ENCODE measurements around the gene LAMP1. TPM values are rescaled to one million over a fixed set of nuclear protein-coding genes. Genes with fewer than 3 reads are reported as not detected.

Gene LAMP1
- total RNA-seq, 1 experiment from 2014 or later = 110 TPM

DNA sequence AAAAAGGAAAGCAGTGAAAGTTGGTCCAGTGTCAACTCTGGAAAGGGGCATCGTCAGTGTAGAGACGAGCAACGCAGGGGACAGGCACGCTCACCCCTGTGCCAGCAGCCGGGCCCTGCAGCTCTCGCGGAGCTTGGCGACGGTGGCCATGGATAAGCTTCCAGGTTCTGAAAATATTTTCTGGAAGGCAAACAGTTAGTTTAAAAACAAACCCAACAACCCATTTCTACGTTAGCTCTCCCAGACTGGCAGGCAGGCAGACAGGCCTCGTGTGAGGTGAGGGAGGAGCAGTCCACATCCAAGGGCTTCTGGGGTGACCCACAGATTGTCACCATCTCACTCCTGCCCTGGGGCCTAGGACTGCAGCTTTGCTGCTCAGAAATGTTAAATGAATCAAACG, 27.4 kb downstream of the LAMP1 start:
- no peak for TF ChIP-seq EZH2 (IDR thresholded peaks at IDR 0.05; ENCODE audit: low read length, unreplicated experiment)
- no peak for TF ChIP-seq EZH2phosphoT487 (IDR thresholded peaks at IDR 0.05; ENCODE audit: borderline replicate concordance, low read length)
- TF ChIP-seq, protein P1, sequence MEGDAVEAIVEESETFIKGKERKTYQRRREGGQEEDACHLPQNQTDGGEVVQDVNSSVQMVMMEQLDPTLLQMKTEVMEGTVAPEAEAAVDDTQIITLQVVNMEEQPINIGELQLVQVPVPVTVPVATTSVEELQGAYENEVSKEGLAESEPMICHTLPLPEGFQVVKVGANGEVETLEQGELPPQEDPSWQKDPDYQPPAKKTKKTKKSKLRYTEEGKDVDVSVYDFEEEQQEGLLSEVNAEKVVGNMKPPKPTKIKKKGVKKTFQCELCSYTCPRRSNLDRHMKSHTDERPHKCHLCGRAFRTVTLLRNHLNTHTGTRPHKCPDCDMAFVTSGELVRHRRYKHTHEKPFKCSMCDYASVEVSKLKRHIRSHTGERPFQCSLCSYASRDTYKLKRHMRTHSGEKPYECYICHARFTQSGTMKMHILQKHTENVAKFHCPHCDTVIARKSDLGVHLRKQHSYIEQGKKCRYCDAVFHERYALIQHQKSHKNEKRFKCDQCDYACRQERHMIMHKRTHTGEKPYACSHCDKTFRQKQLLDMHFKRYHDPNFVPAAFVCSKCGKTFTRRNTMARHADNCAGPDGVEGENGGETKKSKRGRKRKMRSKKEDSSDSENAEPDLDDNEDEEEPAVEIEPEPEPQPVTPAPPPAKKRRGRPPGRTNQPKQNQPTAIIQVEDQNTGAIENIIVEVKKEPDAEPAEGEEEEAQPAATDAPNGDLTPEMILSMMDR (conservative IDR thresholded peaks at IDR 0.05; ENCODE audit: low read depth, low read length) = no peak
- no peak overlapping the region for H3K9ac ChIP-seq (ENCODE audit: low read length)

DNA sequence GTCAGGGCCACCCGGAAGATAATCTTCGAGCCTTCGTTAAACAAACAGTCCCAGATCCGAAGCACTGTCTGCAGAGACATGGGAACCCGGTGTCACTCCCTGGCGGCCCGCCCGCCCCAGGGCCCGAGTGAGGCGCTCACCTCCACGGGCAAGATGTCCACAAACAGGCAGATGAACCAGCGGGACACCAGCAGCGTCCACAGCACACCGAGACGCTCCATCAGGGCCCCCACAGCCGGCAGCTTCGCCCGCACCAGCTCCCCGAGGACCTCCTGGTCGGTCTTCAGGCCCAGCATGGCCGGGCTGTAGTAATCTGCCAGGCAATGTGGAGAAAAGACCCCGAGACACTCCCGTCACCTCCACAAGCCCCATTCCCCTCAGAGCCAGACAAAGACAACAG, 28.7 kb downstream of the LAMP1 start:
- Histone ChIP-seq H3K36me3 (ENCODE audit: low read depth, low read length) (peaks cover 2% of the 10 kb centered on the region; the same call in 1 of the 2 replicates), H3K4me1 (ENCODE audit: insufficient read depth, low read length) (no peaks in the 10 kb centered on the region), H3K27me3 (ENCODE audit: low read length) (no peaks in the 10 kb centered on the region), H3K9me2 (replicated peaks; ENCODE audit: low read length) (no peaks in the 10 kb centered on the region), H3K9me3 (ENCODE audit: low read length) (no peaks in the 10 kb centered on the region), H2AFZ (ENCODE audit: low read length) (no peak overlapping the region), H3K9ac (ENCODE audit: low read length) (no peak overlapping the region), H3K27ac (ENCODE audit: low read length) (no peak overlapping the region), H3F3A (ENCODE audit: low read length, unreplicated experiment) (no peaks in the 10 kb centered on the region), H3K4me2 (ENCODE audit: low read length) (no peak overlapping the region), H3K4me3 (ENCODE audit: low read length) (no peak overlapping the region), H4K20me1 (ENCODE audit: low read length) (no peaks in the 10 kb centered on the region), H3K79me2 (ENCODE audit: low read length) (no peaks in the 10 kb centered on the region)
- no peak for ATAC-seq
- no peak for TF ChIP-seq EZH2 (IDR thresholded peaks at IDR 0.05; ENCODE audit: low read length, unreplicated experiment)
- TF ChIP-seq, protein P1 (conservative IDR thresholded peaks at IDR 0.05; ENCODE audit: low read depth, low read length) = no peak
- intact Hi-C loops (cut with micrococcal nuclease) = no loop called here
- BruUV-seq (replicated peaks) = no TSS peak
- POLR2A ChIA-PET (ENCODE audit: unreplicated experiment) = no interaction called here
- DNase-seq = no peak
- CTCF ChIA-PET = no interaction called here

More for the DNA sequence above, 27.4 kb downstream of the LAMP1 start:
- ChIA-PET CTCF (no interaction called here), POLR2A (ENCODE audit: unreplicated experiment) (no interaction called here)
- Histone ChIP-seq H3K4me1 (ENCODE audit: insufficient read depth, low read length) (no peaks in the 10 kb centered on the region), H3K4me2 (ENCODE audit: low read length) (no peak overlapping the region), H3K4me3 (ENCODE audit: low read length) (no peak overlapping the region), H3K27ac (ENCODE audit: low read length) (no peak overlapping the region), H3K36me3 (ENCODE audit: low read depth, low read length) (peaks cover 6% of the 10 kb centered on the region; the same call in 1 of the 2 replicates), H4K20me1 (ENCODE audit: low read length) (no peaks in the 10 kb centered on the region), H2AFZ (ENCODE audit: low read length) (no peak overlapping the region), H3K27me3 (ENCODE audit: low read length) (no peaks in the 10 kb centered on the region), H3K79me2 (ENCODE audit: low read length) (no peaks in the 10 kb centered on the region), H3K9me2 (replicated peaks; ENCODE audit: low read length) (no peaks in the 10 kb centered on the region), H3K9me3 (ENCODE audit: low read length) (no peaks in the 10 kb centered on the region), H3F3A (ENCODE audit: low read length, unreplicated experiment) (no peaks in the 10 kb centered on the region)
- DNase-seq = no peak
- no peak for ATAC-seq
- BruUV-seq (replicated peaks) = no TSS peak
- intact Hi-C loops (cut with micrococcal nuclease) = no loop called here

DNA sequence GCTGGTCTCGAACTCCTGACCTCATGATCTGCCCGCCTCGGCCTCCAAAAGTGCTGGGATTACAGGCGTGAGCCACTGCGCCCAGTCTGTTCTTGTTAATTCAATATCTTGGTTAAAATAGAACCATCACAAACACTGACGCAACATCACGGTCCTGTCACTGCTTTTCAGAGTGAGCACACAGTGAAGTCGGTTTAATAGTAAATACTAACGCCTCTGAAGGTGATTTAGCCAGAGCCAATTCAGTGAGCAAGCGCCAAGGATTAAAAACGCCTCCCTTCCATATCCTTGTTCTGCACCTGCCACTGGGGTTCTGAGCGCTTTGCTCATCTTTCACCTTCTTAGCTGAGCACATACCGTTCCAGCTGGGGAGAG, 30.3 kb downstream of the LAMP1 start:
- H3K27me3 ChIP-seq (ENCODE audit: low read length) = no peaks in the 10 kb centered on the region
- H2AFZ ChIP-seq (ENCODE audit: low read length) = no peak overlapping the region
- BruUV-seq (replicated peaks) = no TSS peak
- H3K9me3 ChIP-seq (ENCODE audit: low read length) = no peaks in the 10 kb centered on the region
- intact Hi-C loops (cut with micrococcal nuclease) = no loop called here
- no peak overlapping the region for H3K4me2 ChIP-seq (ENCODE audit: low read length)
- no peaks in the 10 kb centered on the region for H3F3A ChIP-seq (ENCODE audit: low read length, unreplicated experiment)
- H3K4me3 ChIP-seq (ENCODE audit: low read length) = no peak overlapping the region
- TF ChIP-seq, protein P1 (conservative IDR thresholded peaks at IDR 0.05; ENCODE audit: low read depth, low read length) = no peak
- TF ChIP-seq EZH2 (IDR thresholded peaks at IDR 0.05; ENCODE audit: low read length, unreplicated experiment) = no peak
- TF ChIP-seq EZH2phosphoT487 (IDR thresholded peaks at IDR 0.05; ENCODE audit: borderline replicate concordance, low read length) = no peak
- H3K36me3 ChIP-seq (ENCODE audit: low read depth, low read length) = no peaks in the 10 kb centered on the region; the same call in 1 of the 2 replicates
- ATAC-seq (no peak; the same call in 1 of the 2 replicates), DNase-seq (no peak)
- no peaks in the 10 kb centered on the region for H4K20me1 ChIP-seq (ENCODE audit: low read length)
- no peaks in the 10 kb centered on the region for H3K9me2 ChIP-seq (replicated peaks; ENCODE audit: low read length)
- ChIA-PET POLR2A (ENCODE audit: unreplicated experiment) (no interaction called here), CTCF (no interaction called here)
- peaks cover 11% of the 10 kb centered on the region for H3K4me1 ChIP-seq (ENCODE audit: insufficient read depth, low read length)
- H3K9ac ChIP-seq (ENCODE audit: low read length) = no peak overlapping the region
- no peaks in the 10 kb centered on the region for H3K79me2 ChIP-seq (ENCODE audit: low read length)
- H3K27ac ChIP-seq (ENCODE audit: low read length) = no peak overlapping the region

Measured in PC-3 (cell line).